ENCODE measurements around the gene WNT9B. TPM values are rescaled to one million over a fixed set of nuclear protein-coding genes. Genes with fewer than 3 reads are reported as not detected.

Gene WNT9B
- total RNA-seq, 1 experiment from 2014 or later, result 0.70 TPM

GRCh38 chr17:46810837-46811236, 40.5 kb upstream of the WNT9B start:
- Histone ChIP-seq H3K27ac (ENCODE audit: insufficient read length, low read depth, low read length) (no peak overlapping the region), H3K4me1 (ENCODE audit: insufficient read depth, low read length) (peaks cover 4% of the 10 kb centered on the region; the same call in 1 of the 2 replicates), H4K20me1 (ENCODE audit: control insufficient read depth, insufficient read depth, insufficient read length) (no peaks in the 10 kb centered on the region), H3K4ac (ENCODE audit: low read depth, low read length) (no peak overlapping the region), H2BK120ac (ENCODE audit: low read depth, low read length, poor library complexity, severe bottlenecking) (no peak overlapping the region), H3K23me2 (ENCODE audit: insufficient read length, low read depth, low read length, poor library complexity, severe bottlenecking) (no peaks in the 10 kb centered on the region), H3K23ac (ENCODE audit: insufficient read length, low read depth, low read length) (no peak overlapping the region), H2AFZ (ENCODE audit: low read length) (no peak overlapping the region), H3K79me1 (ENCODE audit: insufficient read depth, low read depth, low read length, poor library complexity, severe bottlenecking) (no peaks in the 10 kb centered on the region), H3K9me3 (ENCODE audit: control insufficient read depth, low read depth, low read length) (no peaks in the 10 kb centered on the region), H3K9ac (ENCODE audit: extremely low read depth, insufficient read length, low read length) (no peak overlapping the region), H3K79me2 (ENCODE audit: insufficient read depth, low read length) (no peaks in the 10 kb centered on the region), H2BK5ac (ENCODE audit: insufficient read length, low read length) (no peak overlapping the region), H3K56ac (ENCODE audit: insufficient read length, low read depth, low read length) (no peak overlapping the region), H3K18ac (ENCODE audit: insufficient read length, low read depth, low read length) (no peak overlapping the region), H2AK5ac (ENCODE audit: insufficient read length, low read length) (no peak overlapping the region), H3K4me2 (ENCODE audit: insufficient read depth, insufficient read length, low read length) (no peak overlapping the region), H2BK20ac (ENCODE audit: low read depth, low read length, poor library complexity, severe bottlenecking) (no peak overlapping the region), H3T11ph (ENCODE audit: low read length) (no peak overlapping the region), H4K5ac (ENCODE audit: insufficient read length, low read depth, low read length) (no peak overlapping the region), H4K8ac (replicated peaks; ENCODE audit: insufficient read length, low read depth, low read length) (no peak overlapping the region), H4K91ac (ENCODE audit: insufficient read length, low read depth, low read length) (no peak overlapping the region), H2BK12ac (ENCODE audit: insufficient read length, low read depth, low read length) (no peak overlapping the region), H3K14ac (ENCODE audit: insufficient read depth, low read length) (no peak overlapping the region), H2BK15ac (ENCODE audit: low read depth, low read length) (no peak overlapping the region), H3K27me3 (ENCODE audit: insufficient read depth, low read length) (no peaks in the 10 kb centered on the region; the same call in 1 of the 2 replicates)
- Mint-ChIP-seq H3K9me3 (no peaks in the 10 kb centered on the region; a peak in 1 of 5 replicates), H3K27ac (no peak overlapping the region), H3K4me1 (peaks cover 40 to 55% of the 10 kb centered on the region in 2 experiments), H3K36me3 (ENCODE audit: insufficient read depth in 1 of 3, low read depth in 3 of 3) (peaks cover 0 to 10% (median 0%) of the 10 kb centered on the region in 3 experiments; a peak in 2 of 7 replicates), H3K4me3 (no peak overlapping the region; a peak in 1 of 5 replicates), H3K27me3 (ENCODE audit: low read depth) (peaks cover 14% of the 10 kb centered on the region)
- no peak for TF ChIP-seq CTCF (conservative IDR thresholded peaks at IDR 0.05)
- no CpG with 5 or more reads among the region's 10 CpGs for WGBS (ENCODE audit: extremely low coverage, insufficient read length, low lambda C conversion rate)
- DNase-seq, result no peak
